K562 (cell line): ENCODE data around the gene TIMM17B. TPM values are rescaled to one million over a fixed set of nuclear protein-coding genes. Genes with fewer than 3 reads are reported as not detected.

Experiments
- ATAC-seq: fragments of 200-7000 bp; cut with Tn5 transposase; 3 replicates; pipeline ENCODE4 v1.9.1; 2020; ENCODE audit warnings: moderate library complexity
- BruUV-seq: library from RNA; stranded (reverse); fragments of 400-500 nt; replicated peaks from 2 replicates; lab custom pipeline; 2021; lab: Mats Ljungman, UMichigan
- CTCF ChIA-PET: fragments of 300-600 bp; formaldehyde crosslinking; extraction: SDS; loops from one replicate; lab custom pipeline; 2021; ENCODE audit warnings: low intra/inter-chr PET ratio; lab: Yijun Ruan, JAX
- POLR2A ChIA-PET: fragments of 300-600, 350-650 bp; sonication (Branson Sonifier 250); formaldehyde crosslinking; extraction: SDS; loops from one replicate; lab custom pipeline; 2021; ENCODE audit warnings: antibody characterized with exemption, inconsistent platforms; lab: Yijun Ruan, JAX
- DNase-seq, 4 experiments: peaks; one replicate each; pipeline versions ENCODE4 v3.0.0 to v3.0.0-alpha.2; 2011 to 2018; ENCODE audit warnings: low spot score in 3 of 4, mixed read lengths in 3 of 4; ENCODE audit errors: extremely low read depth in 1 of 4
- FAIRE-seq: peaks from 2 replicates; lab custom pipeline; 2011; peaks lifted over from hg19 to GRCh38; lab: Jason Lieb, UNC
- H2AFZ ChIP-seq: 2 replicates; pipeline ENCODE4 v1.6.0; 2011; ENCODE audit warnings: low read depth, low read length, control low read depth, inconsistent platforms
- H3K27ac ChIP-seq: fragments of 200-600 bp; 3 replicates; pipeline ENCODE4 v1.8.0; 2011; ENCODE audit warnings: low read depth, mild to moderate bottlenecking, control low read depth, inconsistent platforms, low read length, moderate library complexity, mixed read lengths; ENCODE audit errors: extremely low read depth
- H3K27me3 ChIP-seq, 2 experiments: fragments of 300-600 bp in 1 of 2; 2 replicates in 1 of 2; 3 replicates in 1 of 2; pipeline versions ENCODE4 v1.6.0 to v1.8.0; 2011; ENCODE audit warnings: inconsistent platforms in 2 of 2, low read length in 2 of 2, mild to moderate bottlenecking in 1 of 2, mixed read lengths in 1 of 2, moderate library complexity in 1 of 2; ENCODE audit not compliant: control insufficient read depth in 2 of 2, insufficient read depth in 2 of 2
- H3K36me3 ChIP-seq: fragments of 300-600 bp; 3 replicates; pipeline ENCODE4 v1.8.0; 2011; ENCODE audit warnings: mild to moderate bottlenecking, low read length, inconsistent platforms; ENCODE audit not compliant: control insufficient read depth, insufficient read depth
- H3K4me1 ChIP-seq, 2 experiments: fragments of 200-600 bp in 1 of 2; replicated peaks in 1 of 2; 2 replicates in 1 of 2; 3 replicates in 1 of 2; pipeline versions ENCODE4 v1.5.1 to v1.8.0; 2011; ENCODE audit warnings: inconsistent platforms in 2 of 2, low read length in 2 of 2, mild to moderate bottlenecking in 1 of 2, mixed read lengths in 1 of 2, moderate library complexity in 1 of 2; ENCODE audit not compliant: control insufficient read depth in 2 of 2, insufficient read depth in 2 of 2
- H3K4me2 ChIP-seq: 2 replicates; pipeline ENCODE4 v1.6.1; 2011; ENCODE audit warnings: low read length, control low read depth, inconsistent platforms, mixed read lengths; ENCODE audit not compliant: insufficient read depth
- H3K4me3 ChIP-seq: fragments of 200-600 bp; sonication (generic), shearing (Covaris generic); 2 replicates; pipeline ENCODE4 v1.5.1; 2016; ENCODE audit warnings: control low read depth, inconsistent platforms
- H3K79me2 ChIP-seq: fragments of 200-600 bp; 3 replicates; pipeline ENCODE4 v1.8.0; 2011; ENCODE audit warnings: low read length, inconsistent platforms; ENCODE audit not compliant: control insufficient read depth, insufficient read depth
- H3K9ac ChIP-seq, 2 experiments: 2 replicates each; pipeline versions ENCODE4 v1.6.0 to v1.6.1; 2011; ENCODE audit warnings: low read depth in 2 of 2, low read length in 2 of 2, control low read depth in 1 of 2, inconsistent platforms in 1 of 2, mild to moderate bottlenecking in 1 of 2, mixed read lengths in 1 of 2; ENCODE audit not compliant: insufficient read depth in 1 of 2
- H3K9me1 ChIP-seq: one replicate; pipeline ENCODE4 v1.6.0; 2011; ENCODE audit warnings: inconsistent platforms, mild to moderate bottlenecking, low read length, moderate library complexity; ENCODE audit not compliant: control insufficient read depth, insufficient read depth
- H3K9me3 ChIP-seq: replicated peaks from 2 replicates; pipeline ENCODE4 v1.5.1; 2011; ENCODE audit warnings: low read depth, low read length, inconsistent platforms; ENCODE audit not compliant: control insufficient read depth, insufficient read depth
- H4K20me1 ChIP-seq: replicated peaks from 2 replicates; pipeline ENCODE4 v1.6.1; 2011; ENCODE audit warnings: low read length, inconsistent platforms, mixed read lengths; ENCODE audit not compliant: control insufficient read depth, insufficient read depth
- ARID1B ChIP-seq: fragments of 450-650 bp; IDR thresholded peaks from 2 replicates; pipeline ENCODE4 v1.6.1; 2016; ENCODE audit warnings: antibody characterized with exemption, mild to moderate bottlenecking, inconsistent platforms
- CREB1 ChIP-seq, 2 experiments: sonication (generic) in 1 of 2; formaldehyde crosslinking in 1 of 2; IDR thresholded peaks; 2 replicates each; pipeline versions ENCODE4 v1.6.1 to v1.8.0; 2012 to 2022; ENCODE audit warnings: inconsistent platforms in 1 of 2, mild to moderate bottlenecking in 1 of 2, missing genetic modification reagents in 1 of 2, moderate library complexity in 1 of 2
- ELF1 ChIP-seq: fragments of 200-800 bp; sonication (Bioruptor generic); IDR thresholded peaks from 2 replicates; pipeline ENCODE4 v1.6.1; 2016; ENCODE audit warnings: missing genetic modification characterization, missing compliant biosample characterization
- HNRNPL ChIP-seq: fragments of 200-400 bp; formaldehyde crosslinking; IDR thresholded peaks from 2 replicates; pipeline ENCODE4 v1.6.1; 2017; ENCODE audit warnings: low read depth, mild to moderate bottlenecking, low read length
- KLF10 ChIP-seq: fragments of 250-450 bp; sonication (Bioruptor Pico); IDR thresholded peaks from 2 replicates; pipeline ENCODE4 v1.6.1; 2021; ENCODE audit warnings: matching md5 sums
- MYNN ChIP-seq, 2 experiments: sonication (generic); formaldehyde crosslinking in 1 of 2; IDR thresholded peaks; 2 replicates each; pipeline versions ENCODE4 v1.5.0 to v1.6.1; 2016 to 2020; ENCODE audit warnings: antibody characterized with exemption in 1 of 2, missing genetic modification reagents in 1 of 2
- NCOR1 ChIP-seq: fragments of 450-650 bp; IDR thresholded peaks from 2 replicates; pipeline ENCODE4 v1.6.1; 2016; ENCODE audit warnings: mild to moderate bottlenecking, moderate library complexity
- NR2C1 ChIP-seq, 2 experiments: fragments of 450-650 bp; IDR thresholded peaks; 2 replicates each; pipeline ENCODE4 v1.6.1; 2017; ENCODE audit warnings: mild to moderate bottlenecking in 2 of 2, antibody characterized with exemption in 1 of 2, inconsistent platforms in 1 of 2, missing compliant biosample characterization in 1 of 2, missing genetic modification characterization in 1 of 2
- NR3C1 ChIP-seq: sonication (generic); formaldehyde crosslinking; IDR thresholded peaks from 2 replicates; pipeline ENCODE4 v1.8.1; 2022; ENCODE audit warnings: missing genetic modification reagents
- SREBF1 ChIP-seq: fragments of 150-350 bp; IDR thresholded peaks from 2 replicates; pipeline ENCODE4 v1.6.1; 2014; ENCODE audit warnings: antibody characterized with exemption, low read depth, low read length, borderline replicate concordance
- ZNF408 ChIP-seq: fragments of 250-450 bp; sonication (Bioruptor Pico); IDR thresholded peaks from 2 replicates; pipeline ENCODE4 v1.4.0; 2020; ENCODE audit warnings: low read depth, mild to moderate bottlenecking, moderate library complexity
- WGBS: fragments of 100-300 bp; shearing (Covaris generic); methylation state at CpG from one replicate; pipeline ENCODE4 v1.1.6; 2016; ENCODE audit warnings: low coverage, mixed read lengths; ENCODE audit not compliant: insufficient coverage; ENCODE audit errors: missing lambda C conversion rate; 5-methylcytosine and 5-hydroxymethylcytosine counted together
- in situ Hi-C: fragments of 300-500 bp; cut with MboI; formaldehyde crosslinking; loops from 4 replicates; pipeline ENCODE4 v1.15.0; 2018; ENCODE audit warnings: inconsistent platforms, mixed read lengths
- intact Hi-C: fragments of 100-400 bp; cut with micrococcal nuclease; formaldehyde crosslinking; loops from 2 replicates; pipeline ENCODE4 v1.14.2; 2022
- polyA plus RNA-seq, 8 experiments: library from polyadenylated mRNA; depleted of rRNA in 4 of 8; stranded (reverse) in 5 of 8; unstranded in 3 of 8; fragments of >200 nt; fragmentation: Nextera tagmentation in 2 of 8; fragmentation: Illumina TruSeq in 1 of 8; extraction: Ambion mirVana in 2 of 8; extraction: Trizol in 1 of 8; gene quantifications; 2 replicates each; pipeline versions ENCODE4 v1.2.1 to v1.2.3, GENCODE V29; 2011 to 2014; ENCODE audit warnings: inconsistent platforms in 1 of 8, missing spikeins in 1 of 8
- total RNA-seq, 7 experiments: library from RNA; depleted of rRNA in 6 of 7; stranded (reverse); fragments of >200 nt in 6 of 7; fragmentation: Illumina TruSeq in 2 of 7; extraction: Trizol in 2 of 7; gene quantifications; 2 replicates each; pipeline versions ENCODE4 v1.2.1 to v1.2.3, GENCODE V29; 2011 to 2021; ENCODE audit warnings: low replicate concordance in 1 of 7
- TF ChIP-seq, protein P1 (sequence below): sonication (generic); formaldehyde crosslinking; IDR thresholded peaks from 2 replicates; pipeline ENCODE4 v1.8.1; 2023; ENCODE audit warnings: mild to moderate bottlenecking, missing genetic modification reagents
- TF ChIP-seq, protein P2 (sequence below): fragments of 450-650 bp; IDR thresholded peaks from 2 replicates; pipeline ENCODE4 v1.6.1; 2014; ENCODE audit warnings: low read depth, mild to moderate bottlenecking, moderate library complexity, borderline replicate concordance
- TF ChIP-seq, protein P3 (sequence below): fragments of 450-650 bp; IDR thresholded peaks from 2 replicates; pipeline ENCODE4 v1.6.1; 2016
- TF ChIP-seq, protein P4 (sequence below): fragments of 450-650 bp; IDR thresholded peaks from 2 replicates; pipeline ENCODE4 v1.6.1; 2016; ENCODE audit warnings: borderline replicate concordance
- TF ChIP-seq, protein P5 (sequence below), 2 experiments: fragments of 450-650 bp; IDR thresholded peaks; 2 replicates each; pipeline ENCODE4 v1.6.1; 2016

The TIMM17B gene
- total and polyA plus RNA-seq, 9 of the 15 experiments (the other 6 are each of a cell fraction or from before 2014, with no cell fraction given) = 9.9 to 184 (median 115) TPM

DNA sequence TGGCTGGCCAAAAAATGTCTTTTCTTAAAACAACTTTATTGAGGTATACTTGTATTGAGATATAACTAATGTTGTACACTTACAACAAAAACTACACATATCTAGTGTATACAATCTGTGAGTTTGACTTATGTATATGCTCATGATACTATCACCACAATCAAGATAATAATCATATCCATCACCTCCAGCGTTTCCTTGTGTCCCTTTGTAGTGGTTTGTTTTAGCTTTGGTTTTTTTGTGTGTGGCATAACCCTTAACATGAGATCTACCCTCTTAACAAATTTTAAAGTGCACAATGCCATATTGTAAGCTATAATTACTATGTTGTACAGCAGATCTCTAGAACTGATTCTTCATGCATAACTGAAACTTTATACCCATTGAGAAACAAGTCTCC, 48.7 kb downstream of the TIMM17B start:
- H3K9ac ChIP-seq = no peak overlapping the region
- no peak overlapping the region for H2AFZ ChIP-seq
- POLR2A ChIA-PET = no interaction called here
- H3K4me1 ChIP-seq = peaks cover 0 to 4% of the 10 kb centered on the region in 2 experiments; a peak in 2 of 5 replicates
- H3K4me2 ChIP-seq = no peak overlapping the region
- CTCF ChIA-PET = no interaction called here
- no peaks in the 10 kb centered on the region for H4K20me1 ChIP-seq
- H3K27me3 ChIP-seq = no peaks in the 10 kb centered on the region
- H3K79me2 ChIP-seq = no peaks in the 10 kb centered on the region
- ATAC-seq = no peak
- FAIRE-seq = no peak
- no peaks in the 10 kb centered on the region for H3K9me1 ChIP-seq
- in situ Hi-C loops = no loop called here
- WGBS = 0% methylated on average over 1 of the region's 1 CpG
- no peak overlapping the region for H3K27ac ChIP-seq
- no peak for DNase-seq
- TF ChIP-seq NCOR1 = no peak
- TF ChIP-seq, protein P1, sequence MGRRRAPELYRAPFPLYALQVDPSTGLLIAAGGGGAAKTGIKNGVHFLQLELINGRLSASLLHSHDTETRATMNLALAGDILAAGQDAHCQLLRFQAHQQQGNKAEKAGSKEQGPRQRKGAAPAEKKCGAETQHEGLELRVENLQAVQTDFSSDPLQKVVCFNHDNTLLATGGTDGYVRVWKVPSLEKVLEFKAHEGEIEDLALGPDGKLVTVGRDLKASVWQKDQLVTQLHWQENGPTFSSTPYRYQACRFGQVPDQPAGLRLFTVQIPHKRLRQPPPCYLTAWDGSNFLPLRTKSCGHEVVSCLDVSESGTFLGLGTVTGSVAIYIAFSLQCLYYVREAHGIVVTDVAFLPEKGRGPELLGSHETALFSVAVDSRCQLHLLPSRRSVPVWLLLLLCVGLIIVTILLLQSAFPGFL (CRISPR knock-in tag) = no peak
- no peak for TF ChIP-seq ARID1B
- TF ChIP-seq, protein P2, sequence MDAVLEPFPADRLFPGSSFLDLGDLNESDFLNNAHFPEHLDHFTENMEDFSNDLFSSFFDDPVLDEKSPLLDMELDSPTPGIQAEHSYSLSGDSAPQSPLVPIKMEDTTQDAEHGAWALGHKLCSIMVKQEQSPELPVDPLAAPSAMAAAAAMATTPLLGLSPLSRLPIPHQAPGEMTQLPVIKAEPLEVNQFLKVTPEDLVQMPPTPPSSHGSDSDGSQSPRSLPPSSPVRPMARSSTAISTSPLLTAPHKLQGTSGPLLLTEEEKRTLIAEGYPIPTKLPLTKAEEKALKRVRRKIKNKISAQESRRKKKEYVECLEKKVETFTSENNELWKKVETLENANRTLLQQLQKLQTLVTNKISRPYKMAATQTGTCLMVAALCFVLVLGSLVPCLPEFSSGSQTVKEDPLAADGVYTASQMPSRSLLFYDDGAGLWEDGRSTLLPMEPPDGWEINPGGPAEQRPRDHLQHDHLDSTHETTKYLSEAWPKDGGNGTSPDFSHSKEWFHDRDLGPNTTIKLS = no peak
- TF ChIP-seq CREB1 (IDR thresholded peaks at IDR 0.05) = no peak
- TF ChIP-seq CREB1 (CRISPR knock-in tag; IDR thresholded peaks at IDR 0.05) = no peak
- TF ChIP-seq, protein P3, sequence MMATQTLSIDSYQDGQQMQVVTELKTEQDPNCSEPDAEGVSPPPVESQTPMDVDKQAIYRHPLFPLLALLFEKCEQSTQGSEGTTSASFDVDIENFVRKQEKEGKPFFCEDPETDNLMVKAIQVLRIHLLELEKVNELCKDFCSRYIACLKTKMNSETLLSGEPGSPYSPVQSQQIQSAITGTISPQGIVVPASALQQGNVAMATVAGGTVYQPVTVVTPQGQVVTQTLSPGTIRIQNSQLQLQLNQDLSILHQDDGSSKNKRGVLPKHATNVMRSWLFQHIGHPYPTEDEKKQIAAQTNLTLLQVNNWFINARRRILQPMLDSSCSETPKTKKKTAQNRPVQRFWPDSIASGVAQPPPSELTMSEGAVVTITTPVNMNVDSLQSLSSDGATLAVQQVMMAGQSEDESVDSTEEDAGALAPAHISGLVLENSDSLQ = no peak
- TF ChIP-seq, protein P4, sequence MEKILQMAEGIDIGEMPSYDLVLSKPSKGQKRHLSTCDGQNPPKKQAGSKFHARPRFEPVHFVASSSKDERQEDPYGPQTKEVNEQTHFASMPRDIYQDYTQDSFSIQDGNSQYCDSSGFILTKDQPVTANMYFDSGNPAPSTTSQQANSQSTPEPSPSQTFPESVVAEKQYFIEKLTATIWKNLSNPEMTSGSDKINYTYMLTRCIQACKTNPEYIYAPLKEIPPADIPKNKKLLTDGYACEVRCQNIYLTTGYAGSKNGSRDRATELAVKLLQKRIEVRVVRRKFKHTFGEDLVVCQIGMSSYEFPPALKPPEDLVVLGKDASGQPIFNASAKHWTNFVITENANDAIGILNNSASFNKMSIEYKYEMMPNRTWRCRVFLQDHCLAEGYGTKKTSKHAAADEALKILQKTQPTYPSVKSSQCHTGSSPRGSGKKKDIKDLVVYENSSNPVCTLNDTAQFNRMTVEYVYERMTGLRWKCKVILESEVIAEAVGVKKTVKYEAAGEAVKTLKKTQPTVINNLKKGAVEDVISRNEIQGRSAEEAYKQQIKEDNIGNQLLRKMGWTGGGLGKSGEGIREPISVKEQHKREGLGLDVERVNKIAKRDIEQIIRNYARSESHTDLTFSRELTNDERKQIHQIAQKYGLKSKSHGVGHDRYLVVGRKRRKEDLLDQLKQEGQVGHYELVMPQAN = no peak
- no peak for TF ChIP-seq MYNN (IDR thresholded peaks at IDR 0.05)
- no peak for TF ChIP-seq MYNN (CRISPR knock-in tag; IDR thresholded peaks at IDR 0.05)
- TF ChIP-seq, protein P5, sequence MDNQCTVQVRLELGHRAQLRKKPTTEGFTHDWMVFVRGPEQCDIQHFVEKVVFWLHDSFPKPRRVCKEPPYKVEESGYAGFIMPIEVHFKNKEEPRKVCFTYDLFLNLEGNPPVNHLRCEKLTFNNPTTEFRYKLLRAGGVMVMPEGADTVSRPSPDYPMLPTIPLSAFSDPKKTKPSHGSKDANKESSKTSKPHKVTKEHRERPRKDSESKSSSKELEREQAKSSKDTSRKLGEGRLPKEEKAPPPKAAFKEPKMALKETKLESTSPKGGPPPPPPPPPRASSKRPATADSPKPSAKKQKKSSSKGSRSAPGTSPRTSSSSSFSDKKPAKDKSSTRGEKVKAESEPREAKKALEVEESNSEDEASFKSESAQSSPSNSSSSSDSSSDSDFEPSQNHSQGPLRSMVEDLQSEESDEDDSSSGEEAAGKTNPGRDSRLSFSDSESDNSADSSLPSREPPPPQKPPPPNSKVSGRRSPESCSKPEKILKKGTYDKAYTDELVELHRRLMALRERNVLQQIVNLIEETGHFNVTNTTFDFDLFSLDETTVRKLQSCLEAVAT (IDR thresholded peaks at IDR 0.05) = no peak
- no peak for TF ChIP-seq SREBF1
- no peak for TF ChIP-seq NR3C1 (CRISPR knock-in tag)
- TF ChIP-seq ELF1 (tag) = no peak
- TF ChIP-seq ZNF408 = no peak
- TF ChIP-seq NR2C1 (IDR thresholded peaks at IDR 0.05) = no peak
- TF ChIP-seq NR2C1 (tag; IDR thresholded peaks at IDR 0.05) = no peak
- TF ChIP-seq HNRNPL = no peak
- no peak for TF ChIP-seq KLF10 (CRISPR knock-in tag)
- H3K9me3 ChIP-seq = peaks cover 6% of the 10 kb centered on the region; the same call in 1 of the 2 replicates
- no peaks in the 10 kb centered on the region for H3K36me3 ChIP-seq
- H3K4me3 ChIP-seq = no peak overlapping the region
- intact Hi-C loops = no loop called here
- BruUV-seq = no TSS peak
